Non-pigmented ciliary epithelial cell (primary cell): ENCODE results near the gene ATP5MG.
"Not testable (repeated sequence)": the region's sequence is repeated elsewhere in the genome, so short reads cannot be mapped to it uniquely, and the experiment has no call there.

ENCODE experiments used
- DNase-seq: peaks from one replicate; pipeline ENCODE4 v3.0.0-alpha.2; 2010; ENCODE audit warnings: low read depth

ATP5MG gene

GRCh38 chr11:118406599-118407166 lies 5.3 kb downstream of the ATP5MG start:
- DNase-seq, result peak; percentile 24

- no peak for DNase-seq
Observed at GRCh38 chr11:118410055-118410745, 8.8 kb downstream of the ATP5MG start.

- no peak for DNase-seq
Observed at GRCh38 chr11:118411530-118411929, 10.1 kb downstream of the ATP5MG start.

- DNase-seq, result no peak
Observed at GRCh38 chr11:118412921-118413320, 11.5 kb downstream of the ATP5MG start.

GRCh38 chr11:118415062-118415738 lies 13.8 kb downstream of the ATP5MG start:
- DNase-seq, result no peak

- DNase-seq, result peak; percentile 77
Observed at GRCh38 chr11:118415739-118416068, 14.3 kb downstream of the ATP5MG start.

- not testable (repeated sequence) for DNase-seq
Observed at GRCh38 chr11:118416900-118417299, 15.5 kb downstream of the ATP5MG start.

GRCh38 chr11:118417801-118418200 lies 16.4 kb downstream of the ATP5MG start:
- no peak for DNase-seq

- DNase-seq, result no peak
Observed at GRCh38 chr11:118418766-118419165, 17.4 kb downstream of the ATP5MG start.

GRCh38 chr11:118427707-118428106 lies 26.3 kb downstream of the ATP5MG start:
- no peak for DNase-seq

- DNase-seq, result no peak
Observed at GRCh38 chr11:118430956-118431355, 29.6 kb downstream of the ATP5MG start.

- DNase-seq, result no peak
Observed at GRCh38 chr11:118434123-118434552, 32.7 kb downstream of the ATP5MG start.

GRCh38 chr11:118434553-118435289 lies 33.3 kb downstream of the ATP5MG start:
- DNase-seq, result no peak

GRCh38 chr11:118435290-118435892 lies 34.0 kb downstream of the ATP5MG start:
- no peak for DNase-seq

- peak; percentile 73 for DNase-seq
Observed at GRCh38 chr11:118435893-118436624, 34.7 kb downstream of the ATP5MG start, which contains the start of gene KMT2A. TSS of gene KMT2A (plus strand) at chr11:118436492. CDS start at chr11:118436513, 21 bp downstream.

GRCh38 chr11:118436639-118437207 lies 35.3 kb downstream of the ATP5MG start:
- DNase-seq, result no peak

- DNase-seq, result no peak
Observed at GRCh38 chr11:118437208-118438125, 36.1 kb downstream of the ATP5MG start.

GRCh38 chr11:118438314-118438931 lies 37.0 kb downstream of the ATP5MG start:
- peak; percentile 72 for DNase-seq

- DNase-seq, result no peak
Observed at GRCh38 chr11:118439646-118440045, 38.2 kb downstream of the ATP5MG start.
